Fibroblast of the aortic adventitia (primary cell): ENCODE results near the gene ORC3. TPM values are rescaled to one million over a fixed set of nuclear protein-coding genes. Genes with fewer than 3 reads are reported as not detected.
A peak's percentile ranks its signal among the peaks of the same experiment; 100 is the strongest.
"Not testable (repeated sequence)": the region's sequence is repeated elsewhere in the genome, so short reads cannot be mapped to it uniquely, and the experiment has no call there.

Experiments
- DNase-seq: peaks from one replicate; pipeline ENCODE4 v3.0.0-alpha.2; 2010; ENCODE audit warnings: low read depth
- H3K4me3 ChIP-seq: 2 replicates; pipeline ENCODE4 v1.5.1; 2011; ENCODE audit warnings: low read depth, mild to moderate bottlenecking, control low read depth, low read length, moderate library complexity
- CTCF ChIP-seq: IDR thresholded peaks from 2 replicates; pipeline ENCODE4 v1.5.1; 2011; ENCODE audit warnings: mild to moderate bottlenecking, low read length, control low read depth, inconsistent platforms; ENCODE audit not compliant: insufficient read depth
- total RNA-seq: library from RNA; depleted of rRNA; stranded (reverse); fragments of >200 nt; gene quantifications from 2 replicates; pipeline ENCODE4 v1.2.3, GENCODE V29; 2012; ENCODE audit warnings: low replicate concordance

ORC3 gene
- total RNA-seq, 1 donor: 52.9 TPM

GRCh38 chr6:87698547-87699006 lies 108.6 kb downstream of the ORC3 start:
- TF ChIP-seq CTCF: no peak
- peak overlapping the region; percentile 95 for H3K4me3 ChIP-seq
- DNase-seq: peak; percentile 43

- no peak for TF ChIP-seq CTCF
- DNase-seq: no peak
- peak overlapping the region; percentile 95 for H3K4me3 ChIP-seq
These were observed 109.6 kb downstream of the ORC3 start for GRCh38 chr6:87699576-87699975.

GRCh38 chr6:87700397-87701343 lies 110.7 kb downstream of the ORC3 start:
- peak; percentile 58 for DNase-seq
- TF ChIP-seq CTCF: no peak
- H3K4me3 ChIP-seq: peak overlapping the region; percentile 95

- no peak for DNase-seq
- no peak for TF ChIP-seq CTCF
These were observed 111.4 kb downstream of the ORC3 start for GRCh38 chr6:87701344-87701675.

GRCh38 chr6:87701676-87702588 lies 112.0 kb downstream of the ORC3 start, which contains the start of gene AKIRIN2:
Gene AKIRIN2 (minus strand): TSS chr6:87702233. CDS start chr6:87701684, 549 bp downstream.
- DNase-seq: peak; percentile 99
- H3K4me3 ChIP-seq: peak within 1 kb of the TSS; percentile 95
- no peak for TF ChIP-seq CTCF

More at GRCh38 chr6:87701344-87701675, 111.4 kb downstream of the ORC3 start:
- peak overlapping the region; percentile 95 for H3K4me3 ChIP-seq

- H3K4me3 ChIP-seq: peak overlapping the region; percentile 60
- DNase-seq: no peak
- no peak for TF ChIP-seq CTCF
These were observed 112.6 kb downstream of the ORC3 start for GRCh38 chr6:87702589-87702945.

GRCh38 chr6:87703039-87703438 lies 113.1 kb downstream of the ORC3 start:
- not testable (repeated sequence) for DNase-seq

More at GRCh38 chr6:87703039-87703438, 113.1 kb downstream of the ORC3 start:
- peak overlapping the region; percentile 60 for H3K4me3 ChIP-seq
